ENCODE results near the gene ERAS.
"Not testable (repeated sequence)": the region's sequence is repeated elsewhere in the genome, so short reads cannot be mapped to it uniquely, and the experiment has no call there.

ERAS gene

DNA sequence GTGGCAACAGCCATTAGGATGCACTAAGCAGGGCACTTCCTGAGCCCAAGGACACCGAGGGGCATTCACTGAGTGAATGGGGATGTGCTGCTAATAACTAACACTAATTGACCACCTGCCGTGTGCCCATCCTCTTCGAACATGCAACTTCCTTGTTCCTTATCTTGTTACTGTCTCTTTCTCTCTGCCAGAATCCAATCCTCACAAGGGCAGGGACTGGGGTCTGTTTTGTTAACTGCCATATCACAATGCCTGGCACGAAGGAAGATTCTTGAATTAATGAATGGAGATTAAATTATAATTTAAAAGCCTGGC lies 1.3 kb downstream of the ERAS start:
- no peak for DNase-seq (ENCODE audit: low read depth, low spot score)
- H3K4me3 ChIP-seq (ENCODE audit: low read length) = no peak overlapping the region

DNA sequence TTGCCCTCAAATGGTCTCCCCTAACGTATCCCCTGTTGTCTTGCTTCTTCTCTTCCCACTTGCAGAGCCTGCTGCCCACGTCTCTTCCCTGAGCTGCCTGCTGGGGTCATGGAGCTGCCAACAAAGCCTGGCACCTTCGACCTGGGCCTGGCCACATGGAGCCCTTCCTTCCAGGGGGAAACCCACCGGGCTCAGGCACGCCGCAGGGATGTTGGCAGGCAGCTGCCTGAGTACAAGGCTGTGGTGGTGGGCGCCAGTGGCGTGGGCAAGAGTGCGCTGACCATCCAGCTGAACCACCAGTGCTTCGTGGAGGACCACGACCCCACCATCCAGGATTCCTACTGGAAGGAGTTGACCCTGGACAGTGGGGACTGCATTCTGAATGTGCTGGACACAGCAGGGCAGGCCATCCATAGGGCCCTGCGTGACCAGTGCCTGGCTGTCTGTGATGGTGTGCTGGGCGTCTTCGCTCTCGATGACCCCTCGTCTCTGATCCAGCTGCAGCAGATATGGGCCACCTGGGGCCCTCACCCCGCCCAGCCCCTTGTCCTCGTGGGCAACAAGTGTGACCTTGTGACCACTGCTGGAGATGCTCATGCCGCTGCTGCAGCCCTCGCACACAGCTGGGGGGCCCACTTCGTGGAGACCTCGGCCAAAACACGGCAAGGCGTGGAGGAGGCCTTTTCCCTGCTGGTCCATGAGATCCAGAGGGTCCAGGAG lies 2.9 kb downstream of the ERAS start:
- DNase-seq (ENCODE audit: low read depth, low spot score) = no peak
- no peak overlapping the region for H3K4me3 ChIP-seq (ENCODE audit: low read length)

DNA sequence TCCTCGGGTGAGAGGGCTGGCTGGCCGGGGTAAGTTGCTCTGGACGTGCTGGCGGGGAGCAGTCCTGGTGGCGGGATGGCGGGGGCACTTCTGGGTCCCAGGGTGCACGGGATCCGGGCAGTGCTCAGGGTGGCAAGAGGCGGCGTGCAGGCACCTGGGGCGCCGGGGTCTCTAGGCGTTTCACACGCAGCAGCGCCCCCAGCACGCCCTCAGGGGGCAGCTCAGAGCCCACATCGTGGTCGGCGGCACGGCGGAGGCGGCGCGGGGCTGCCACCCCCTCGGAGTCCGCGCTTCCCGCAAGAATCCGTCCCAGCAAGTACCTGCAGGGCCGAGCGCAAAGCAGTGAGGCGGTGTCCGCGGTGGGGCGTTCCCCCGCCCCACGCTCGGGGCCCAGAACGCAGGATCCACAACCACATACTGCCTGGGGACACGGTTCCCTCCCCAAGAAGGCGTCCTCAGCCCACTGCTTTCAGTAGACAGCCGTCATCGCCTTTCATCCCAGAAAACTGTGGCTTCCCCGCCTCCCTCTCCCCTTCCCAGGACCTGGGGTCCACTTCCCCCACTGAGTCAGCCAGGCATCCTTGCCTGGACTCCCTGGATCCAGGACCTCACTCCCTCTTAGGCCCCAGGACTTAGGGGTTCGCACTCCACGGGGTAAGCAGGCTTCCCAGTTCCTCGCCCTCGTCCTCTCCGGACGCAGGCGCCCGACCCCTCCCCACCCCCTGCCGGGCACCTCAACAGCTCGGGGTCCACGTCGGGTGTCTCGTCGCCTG lies 5.0 kb downstream of the ERAS start:
- no peak overlapping the region for H3K4me3 ChIP-seq (ENCODE audit: low read length)
- DNase-seq (ENCODE audit: low read depth, low spot score) = no peak

DNA sequence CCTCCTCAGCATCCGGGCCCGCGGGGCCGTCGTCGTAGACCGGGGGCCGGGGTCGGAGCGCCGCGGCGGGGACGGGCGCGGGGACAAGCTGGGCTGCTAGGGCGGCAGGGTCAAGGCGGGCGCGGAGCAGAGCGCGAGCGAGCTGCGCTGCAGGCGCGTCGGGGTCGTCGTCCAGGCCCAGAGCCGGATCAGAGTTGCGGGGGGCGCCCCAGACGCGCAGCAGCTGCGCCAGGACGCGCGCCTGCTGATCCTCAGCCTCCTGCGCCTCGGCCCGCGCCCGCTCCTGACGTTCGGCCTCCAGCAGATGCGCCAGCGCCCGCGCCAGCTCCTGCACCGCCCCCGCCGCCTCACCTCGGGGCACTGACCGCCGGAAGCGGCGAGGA lies 5.6 kb downstream of the ERAS start:
- no peak overlapping the region for H3K4me3 ChIP-seq (ENCODE audit: low read length)
- DNase-seq (ENCODE audit: low read depth, low spot score) = no peak

DNA sequence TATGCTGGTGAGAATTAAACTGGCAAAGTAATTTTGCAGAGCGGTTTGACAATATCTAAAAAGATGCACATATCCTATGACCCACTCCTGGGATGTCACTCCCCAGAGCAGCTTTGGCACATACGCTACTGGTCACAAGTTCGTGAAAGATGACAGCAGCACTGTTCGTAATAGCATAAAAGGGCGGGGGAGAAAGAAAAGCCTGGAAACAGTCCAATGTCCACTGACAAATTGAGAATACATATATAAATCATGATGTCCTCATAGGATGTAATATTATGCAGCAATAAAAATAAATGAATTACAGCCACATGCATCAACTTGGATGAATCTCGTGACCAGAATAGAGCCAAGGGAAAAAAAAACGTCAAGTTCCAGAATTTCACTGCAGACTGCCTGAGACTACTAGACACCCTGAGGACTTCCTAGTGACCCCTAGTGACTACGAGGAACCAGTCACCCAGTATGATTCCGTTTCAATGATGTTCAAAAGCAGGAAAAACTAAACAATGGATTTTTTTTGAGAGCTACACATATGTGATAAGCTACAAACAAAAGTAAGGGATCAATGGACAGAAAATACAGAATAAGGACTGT lies 7.3 kb downstream of the ERAS start:
- DNase-seq (ENCODE audit: low read depth, low spot score) = no peak
- no peak overlapping the region for H3K4me3 ChIP-seq (ENCODE audit: low read length)

DNA sequence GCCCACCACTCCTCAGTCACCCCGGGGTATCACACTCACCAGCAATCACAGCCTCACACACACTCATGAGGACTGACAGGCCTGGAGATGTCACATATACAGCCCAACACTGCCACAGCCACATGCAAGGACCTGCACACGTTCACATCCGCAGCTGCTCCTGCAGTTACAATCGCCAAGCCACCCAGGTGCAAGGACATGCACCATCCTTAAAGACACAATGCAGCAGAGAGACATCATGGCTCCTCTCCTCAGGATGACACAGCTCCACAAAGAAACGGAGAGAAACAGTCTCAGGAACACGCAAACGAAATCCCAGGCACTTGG lies 8.0 kb downstream of the ERAS start:
- H3K4me3 ChIP-seq (ENCODE audit: low read length) = no peak overlapping the region
- no peak for DNase-seq (ENCODE audit: low read depth, low spot score)

DNA sequence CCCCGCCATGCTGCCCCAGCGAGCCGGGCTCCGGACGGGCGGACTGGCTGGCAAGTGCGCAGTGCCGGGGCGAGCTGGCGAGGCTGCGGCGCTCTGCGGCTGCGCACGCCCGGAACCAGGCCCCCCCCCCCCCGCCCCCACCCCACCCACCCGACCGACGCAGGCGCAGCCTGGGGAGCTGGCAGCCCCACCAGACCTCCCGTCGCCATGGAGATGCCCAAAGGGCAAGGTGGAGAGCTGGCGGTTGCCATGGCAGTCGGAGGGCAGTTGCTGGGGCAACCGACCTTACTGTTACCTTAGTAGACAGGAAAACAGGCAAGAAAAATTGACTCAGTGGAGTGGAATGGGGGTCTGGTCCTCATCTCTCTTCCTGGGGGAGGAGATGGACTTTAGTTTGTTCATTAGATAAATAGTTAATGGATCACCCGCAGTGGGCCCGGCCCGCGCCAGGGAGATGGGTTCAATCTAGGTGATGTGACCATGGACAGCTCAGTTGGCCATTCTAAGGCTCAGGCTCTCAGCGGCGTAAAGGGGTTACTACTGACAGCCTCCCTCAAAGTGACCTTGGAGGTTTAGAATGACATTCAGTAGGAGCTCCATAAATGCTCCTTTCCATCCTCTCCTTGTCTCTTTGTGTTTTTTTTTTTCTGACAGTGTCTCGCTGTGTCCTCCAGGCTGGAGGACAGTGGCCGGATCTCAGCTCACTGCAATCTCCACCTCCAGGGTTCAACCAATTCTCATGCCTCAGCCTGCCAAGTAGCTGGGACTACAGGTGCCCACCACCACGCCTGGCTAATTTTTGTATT lies 9.4 kb downstream of the ERAS start, which contains the start of gene PCSK1N:
PCSK1N (minus strand) TSS at position 87 of the 806 bp plus-strand sequence; CDS start at position 9, 78 bp downstream.
- DNase-seq (ENCODE audit: low read depth, low spot score) = no peak
- H3K4me3 ChIP-seq (ENCODE audit: low read length) = no peak within 1 kb of the TSS

DNA sequence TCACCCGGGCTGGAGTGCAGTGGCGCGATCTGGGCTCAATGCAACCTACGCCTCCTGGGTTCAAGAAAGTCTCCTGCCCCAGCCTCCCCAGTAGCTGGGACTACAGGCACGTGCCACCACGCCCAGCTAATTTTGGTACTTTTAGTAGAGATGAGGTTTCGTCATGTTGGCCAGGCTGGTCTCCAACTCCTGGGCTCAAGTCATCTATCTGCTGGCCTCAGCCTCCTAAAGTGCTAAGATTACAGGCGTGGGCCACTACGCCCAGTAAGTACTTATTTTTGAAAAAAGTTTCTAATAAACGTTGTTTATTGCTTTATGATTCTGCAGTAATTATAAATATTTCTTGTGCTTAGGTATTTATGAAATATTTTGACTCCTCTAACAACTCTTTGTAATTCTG lies 13.4 kb downstream of the ERAS start:
- H3K4me3 ChIP-seq (ENCODE audit: low read length) = no peak overlapping the region
- DNase-seq (ENCODE audit: low read depth, low spot score) = no peak

DNA sequence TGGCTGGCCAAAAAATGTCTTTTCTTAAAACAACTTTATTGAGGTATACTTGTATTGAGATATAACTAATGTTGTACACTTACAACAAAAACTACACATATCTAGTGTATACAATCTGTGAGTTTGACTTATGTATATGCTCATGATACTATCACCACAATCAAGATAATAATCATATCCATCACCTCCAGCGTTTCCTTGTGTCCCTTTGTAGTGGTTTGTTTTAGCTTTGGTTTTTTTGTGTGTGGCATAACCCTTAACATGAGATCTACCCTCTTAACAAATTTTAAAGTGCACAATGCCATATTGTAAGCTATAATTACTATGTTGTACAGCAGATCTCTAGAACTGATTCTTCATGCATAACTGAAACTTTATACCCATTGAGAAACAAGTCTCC lies 22.5 kb downstream of the ERAS start:
- peak; percentile 78 for DNase-seq (ENCODE audit: low read depth, low spot score)
- no peak overlapping the region for H3K4me3 ChIP-seq (ENCODE audit: low read length)

DNA sequence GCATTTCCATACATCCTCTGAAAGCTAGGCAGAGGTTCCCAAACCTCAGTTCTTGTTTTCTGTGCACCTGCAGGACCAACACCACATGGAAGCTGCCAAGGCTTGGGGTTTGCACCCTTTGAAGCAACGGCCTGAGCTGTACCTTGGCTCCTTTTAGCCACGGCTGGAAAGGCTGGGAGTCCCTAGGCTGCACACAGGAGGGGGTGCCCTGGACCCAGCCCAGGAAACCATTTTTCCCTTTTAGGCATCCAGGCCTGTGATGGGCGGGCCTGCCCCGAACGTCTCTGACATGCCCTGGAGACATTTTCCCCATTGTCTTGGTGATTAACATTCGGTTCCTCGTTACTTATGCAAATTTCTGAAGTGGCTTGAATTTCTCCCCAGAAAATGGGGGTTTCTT lies 26.5 kb downstream of the ERAS start:
- H3K4me3 ChIP-seq (ENCODE audit: low read length) = no peak overlapping the region
- no peak for DNase-seq (ENCODE audit: low read depth, low spot score)

DNA sequence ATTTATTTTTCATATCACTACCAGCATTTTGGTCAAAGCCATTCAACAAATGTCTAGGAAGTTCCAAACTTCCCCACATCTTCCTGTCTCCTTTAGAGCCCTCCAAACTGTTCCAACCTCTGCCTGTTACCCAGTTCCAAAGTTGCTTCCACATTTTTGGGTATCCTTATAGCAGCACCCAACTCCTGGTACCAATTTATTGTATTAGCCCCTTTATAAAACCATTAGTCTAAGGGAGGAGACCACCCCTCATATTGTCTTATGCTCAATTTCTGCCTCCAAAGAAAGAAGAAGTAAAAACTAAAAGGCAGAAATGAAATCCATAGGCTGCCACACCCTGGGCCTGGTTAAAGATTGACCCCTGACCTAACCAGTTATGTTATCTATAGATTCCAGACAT lies 27.2 kb downstream of the ERAS start:
- H3K4me3 ChIP-seq (ENCODE audit: low read length); DNase-seq (ENCODE audit: low read depth, low spot score): not testable (repeated sequence)

DNA sequence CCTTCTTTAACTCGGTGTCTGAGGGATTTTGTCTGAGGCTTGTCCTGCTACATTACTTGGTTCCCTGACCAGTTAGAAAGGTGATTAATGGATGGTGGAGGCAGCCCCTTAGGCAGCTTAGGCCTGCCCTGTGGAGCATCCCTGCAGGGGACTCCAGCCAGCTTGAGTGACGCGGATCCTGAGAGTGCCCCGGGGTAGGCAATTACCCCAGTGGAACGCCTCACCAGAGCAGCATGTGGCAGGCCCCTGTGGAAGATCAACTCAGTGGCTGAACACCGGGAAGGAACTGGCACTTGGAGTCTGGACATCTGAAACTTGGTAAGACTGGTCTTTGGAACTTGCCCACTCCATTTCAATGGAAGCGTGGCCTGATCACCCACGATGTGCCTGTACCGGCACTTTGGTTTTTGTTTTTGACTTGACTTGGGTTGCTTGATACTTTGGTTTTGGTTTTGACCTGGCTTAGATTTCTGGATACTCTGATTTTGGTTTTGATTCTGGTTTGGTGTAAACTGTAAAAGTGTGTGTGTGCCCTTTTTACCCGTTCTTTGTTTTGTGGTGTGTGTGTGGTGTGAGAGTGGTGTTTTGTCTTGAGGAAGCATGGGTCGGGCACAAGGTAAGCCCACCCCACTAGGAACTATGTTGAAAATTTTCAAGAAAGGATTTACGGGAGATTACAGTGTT lies 27.9 kb downstream of the ERAS start:
- not testable (repeated sequence) for H3K4me3 ChIP-seq (ENCODE audit: low read length); DNase-seq (ENCODE audit: low read depth, low spot score)

DNA sequence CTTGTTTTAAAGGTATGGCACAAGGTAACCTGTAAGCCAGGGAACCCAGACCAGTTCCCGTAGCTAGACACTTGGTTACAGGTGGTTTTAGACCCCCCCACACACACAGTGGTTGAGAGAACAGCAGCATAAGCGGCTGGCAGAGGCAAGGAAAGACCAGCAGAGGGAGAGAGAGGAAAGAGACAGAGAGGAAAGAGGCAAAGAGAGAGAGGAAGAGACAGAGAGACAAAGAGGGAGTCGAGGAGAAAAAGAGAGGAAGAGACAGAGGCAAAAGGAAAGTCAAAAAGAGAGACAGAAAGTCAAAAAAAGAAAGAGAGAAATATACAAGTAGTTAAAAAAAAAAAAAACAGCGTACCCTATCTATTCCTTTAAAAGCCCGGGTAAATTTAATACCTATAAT lies 28.6 kb downstream of the ERAS start:
- H3K4me3 ChIP-seq (ENCODE audit: low read length) = no peak overlapping the region
- DNase-seq (ENCODE audit: low read depth, low spot score) = no peak

DNA sequence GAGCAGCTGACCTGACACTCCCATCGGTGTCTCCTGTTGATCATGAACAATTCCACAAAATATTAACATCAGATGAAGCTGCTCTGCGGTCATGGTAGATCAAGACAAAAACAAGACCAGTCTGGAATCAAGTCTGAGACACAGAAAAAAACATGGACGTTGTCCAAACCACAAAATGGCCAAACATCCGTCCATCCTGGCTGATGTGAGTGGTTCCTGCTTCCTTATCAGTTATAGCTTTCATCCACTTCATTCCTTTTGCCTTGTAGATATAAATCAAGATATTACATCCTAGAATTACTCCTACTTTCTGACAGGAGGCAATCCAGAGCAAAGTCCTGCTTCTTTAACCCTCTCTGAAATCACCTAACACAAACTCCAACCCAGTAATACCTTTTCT lies 37.9 kb downstream of the ERAS start:
- DNase-seq (ENCODE audit: low read depth, low spot score) = no peak
- no peak overlapping the region for H3K4me3 ChIP-seq (ENCODE audit: low read length)

DNA sequence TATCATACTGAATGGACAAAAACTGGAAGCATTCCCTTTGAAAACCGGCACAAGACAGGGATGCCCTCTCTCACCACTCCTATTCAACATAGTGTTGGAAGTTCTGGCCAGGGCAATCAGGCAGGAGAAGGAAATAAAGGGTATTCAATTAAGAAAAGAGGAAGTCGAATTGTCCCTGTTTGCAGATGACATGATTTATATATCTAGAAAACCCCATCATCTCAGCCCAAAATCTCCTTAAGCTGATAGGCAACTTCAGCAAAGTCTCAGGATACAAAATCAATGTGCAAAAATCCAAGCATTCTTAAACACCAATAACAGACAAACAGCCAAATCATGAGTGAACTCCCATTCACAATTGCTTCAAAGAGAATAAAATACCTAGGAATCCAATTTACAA lies 45.7 kb downstream of the ERAS start:
- not testable (repeated sequence) for DNase-seq (ENCODE audit: low read depth, low spot score); H3K4me3 ChIP-seq (ENCODE audit: low read length)

DNA sequence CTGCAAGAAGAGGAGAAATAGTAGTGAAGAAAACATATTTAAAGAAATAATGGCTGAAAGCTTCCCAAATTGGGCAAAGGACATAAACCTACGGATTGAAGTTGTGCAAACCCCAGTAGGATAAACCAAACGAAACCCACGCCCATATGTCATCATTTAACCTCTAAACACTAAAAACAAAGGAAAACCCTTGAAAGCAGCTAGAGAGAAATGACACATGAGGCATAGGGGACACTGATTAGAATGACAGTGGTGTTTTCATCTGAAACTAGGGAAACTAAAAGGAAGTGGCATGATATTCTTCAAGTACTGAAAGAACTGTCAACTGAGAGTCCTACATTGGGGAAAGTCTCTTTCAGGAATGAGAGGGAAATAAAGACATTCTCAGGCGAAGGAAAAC lies 50.6 kb downstream of the ERAS start:
- not testable (repeated sequence) for H3K4me3 ChIP-seq (ENCODE audit: low read length); DNase-seq (ENCODE audit: low read depth, low spot score)
